T-helper 1 cell (primary cell): ENCODE data around the gene COQ8A.
"Not testable (repeated sequence)": the region's sequence is repeated elsewhere in the genome, so short reads cannot be mapped to it uniquely, and the experiment has no call there.

Experiments
- DNase-seq, 5 donors: peaks; one replicate each; pipeline ENCODE4 v3.0.0-alpha.2; 2012 to 2020

COQ8A gene

GRCh38 chr1:226929260-226930111 lies 10.6 kb upstream of the COQ8A start:
- DNase-seq, result not testable (repeated sequence)

GRCh38 chr1:226934483-226935237 lies 5.4 kb upstream of the COQ8A start:
- no peak for DNase-seq

DNA sequence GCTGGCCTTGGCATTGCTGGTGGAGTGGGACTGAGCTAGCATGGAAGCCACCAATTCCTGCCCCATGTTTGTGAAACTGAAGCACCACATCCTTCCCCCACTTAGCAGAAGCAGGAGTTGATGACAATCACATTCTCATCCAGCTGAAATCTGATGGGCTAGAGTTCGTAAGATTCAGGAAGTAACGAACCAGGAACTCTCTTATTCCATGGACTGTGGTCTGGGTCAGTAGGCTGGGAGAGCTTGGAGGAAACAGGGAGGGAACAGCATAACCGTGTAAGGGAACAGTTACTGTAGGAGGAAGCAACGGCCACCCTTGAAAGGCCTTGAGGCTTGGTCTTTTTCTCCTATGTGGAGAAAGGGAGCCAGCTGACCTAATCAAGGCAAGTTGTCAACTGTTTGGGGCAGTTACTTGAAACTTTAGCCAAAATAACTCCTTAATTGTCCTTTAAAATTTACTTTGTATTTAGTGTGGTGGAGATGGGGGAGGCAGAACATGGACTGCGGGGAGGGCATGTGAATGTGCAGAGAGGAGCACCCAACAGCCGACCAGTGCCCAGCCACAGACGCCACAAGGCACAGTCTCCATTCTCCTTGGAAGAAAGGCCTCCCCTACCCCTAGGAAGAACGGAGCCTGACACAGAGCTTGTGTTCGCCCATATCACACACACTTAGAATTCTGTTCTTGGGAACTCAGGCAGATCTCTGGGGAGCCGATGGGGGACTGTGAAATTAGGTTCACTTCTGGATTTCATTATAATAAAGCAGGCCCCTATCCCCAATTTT lies 2.0 kb upstream of the COQ8A start:
- no peak for DNase-seq

DNA sequence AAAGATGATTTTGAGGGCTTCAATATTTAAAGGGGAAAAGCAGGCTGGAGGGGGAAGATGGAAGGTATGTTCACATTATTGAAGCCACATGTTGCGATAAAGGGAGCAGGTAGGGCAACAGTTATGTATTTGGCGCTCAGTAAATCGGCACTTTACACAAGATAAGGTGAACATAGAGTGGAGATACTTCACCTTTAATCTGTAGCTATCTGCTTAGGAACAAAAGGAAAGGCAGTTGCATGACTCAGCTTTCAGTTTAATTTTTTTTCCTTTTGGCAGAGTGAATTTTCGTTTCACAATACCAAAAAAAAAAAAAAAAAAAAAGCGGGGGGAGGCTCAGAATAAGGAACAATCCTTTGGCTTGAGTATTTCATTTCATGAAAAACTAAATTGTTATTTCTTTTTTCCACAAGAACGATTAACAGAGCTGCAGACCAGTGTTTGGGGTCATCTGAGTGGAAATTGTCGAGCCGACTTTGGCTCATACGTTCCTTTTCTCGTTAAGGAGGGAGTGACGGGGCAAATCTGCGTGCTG lies 1.1 kb upstream of the COQ8A start:
- no peak for DNase-seq

DNA sequence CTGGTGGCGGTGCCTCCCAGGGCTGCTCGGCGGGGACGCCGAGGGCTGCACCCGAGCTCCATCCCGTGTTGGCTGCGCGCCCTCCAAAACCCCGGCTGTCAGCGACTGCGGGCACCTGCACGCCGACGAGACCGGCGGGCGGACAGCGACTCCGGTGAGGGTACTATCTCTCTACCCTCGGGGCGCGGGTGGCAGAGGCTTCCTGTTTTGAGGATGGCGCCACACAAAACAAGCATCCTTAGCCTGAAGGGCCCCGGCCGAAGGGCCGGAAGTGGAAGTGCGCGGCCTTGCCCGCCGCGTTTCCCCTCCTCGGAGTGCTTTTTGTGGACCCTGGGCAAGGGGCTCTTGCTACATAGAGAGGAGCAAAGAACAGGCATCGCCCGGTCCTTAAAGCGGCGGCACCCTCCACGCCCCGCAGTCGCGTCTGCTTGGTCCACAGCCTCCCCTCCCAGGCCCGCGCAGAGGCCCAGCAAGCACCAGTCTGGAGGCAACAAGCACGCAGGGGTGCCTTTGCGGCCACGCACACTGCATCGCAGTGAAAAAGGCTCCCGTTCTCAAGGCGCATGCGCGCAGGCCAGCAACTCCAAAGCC lies 561 bp upstream of the COQ8A start:
- peak in 4 of 5 donors; percentile 43 to 66 (median 61) for DNase-seq

DNA sequence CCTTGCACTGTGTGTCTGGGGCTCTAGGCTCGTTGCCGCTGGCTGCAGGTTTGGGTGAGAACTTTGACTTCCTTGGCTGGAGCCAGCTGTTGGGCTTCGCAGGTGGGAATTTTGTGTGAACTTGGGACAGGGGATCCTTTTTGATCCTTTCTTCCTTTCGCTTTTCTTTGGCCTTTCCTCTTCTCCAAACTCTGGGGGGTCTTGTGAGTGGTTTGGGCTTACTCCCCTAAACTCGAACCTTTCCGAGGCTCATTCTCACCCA lies 643 bp downstream of the COQ8A start:
- DNase-seq, result no peak

DNA sequence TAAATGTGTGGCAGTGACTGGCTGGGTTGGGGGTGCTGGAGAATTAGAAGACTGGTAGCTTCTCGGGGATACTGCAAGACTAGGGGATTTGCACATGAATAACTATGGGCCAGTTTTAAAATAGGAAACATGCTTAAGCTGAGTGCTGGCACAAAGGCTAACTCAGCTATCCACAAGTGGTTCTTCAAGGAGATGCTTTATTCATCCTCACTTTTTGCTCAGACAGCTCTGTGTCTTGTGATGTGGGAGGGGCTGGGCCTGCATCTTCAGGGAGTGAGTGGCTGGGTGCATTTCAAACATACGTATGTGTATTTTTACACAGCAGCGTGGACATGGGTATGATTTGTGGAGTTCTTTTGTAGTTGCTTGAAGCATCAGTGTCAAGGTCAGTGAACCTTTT lies 2.3 kb downstream of the COQ8A start:
- DNase-seq, result no peak

DNA sequence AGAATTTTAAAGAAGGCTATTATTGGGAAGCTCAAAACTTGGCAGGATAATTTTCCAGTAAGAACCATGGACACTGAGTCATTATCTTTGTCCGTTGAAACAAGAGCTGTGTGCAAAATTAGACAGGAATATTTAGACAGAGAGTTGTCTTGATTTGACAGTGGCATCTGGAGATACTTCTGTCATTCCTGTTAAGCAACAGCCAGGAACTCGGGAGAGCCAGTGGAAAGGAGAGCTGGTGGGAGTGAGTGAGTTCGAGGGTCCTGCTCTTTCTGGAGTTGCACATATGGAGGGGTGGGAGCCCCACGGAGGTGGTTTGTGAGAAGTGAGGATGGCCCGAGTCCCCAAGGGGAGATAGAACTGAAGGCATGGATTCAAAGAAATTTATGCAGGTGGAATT lies 3.1 kb downstream of the COQ8A start:
- DNase-seq, result no peak

DNA sequence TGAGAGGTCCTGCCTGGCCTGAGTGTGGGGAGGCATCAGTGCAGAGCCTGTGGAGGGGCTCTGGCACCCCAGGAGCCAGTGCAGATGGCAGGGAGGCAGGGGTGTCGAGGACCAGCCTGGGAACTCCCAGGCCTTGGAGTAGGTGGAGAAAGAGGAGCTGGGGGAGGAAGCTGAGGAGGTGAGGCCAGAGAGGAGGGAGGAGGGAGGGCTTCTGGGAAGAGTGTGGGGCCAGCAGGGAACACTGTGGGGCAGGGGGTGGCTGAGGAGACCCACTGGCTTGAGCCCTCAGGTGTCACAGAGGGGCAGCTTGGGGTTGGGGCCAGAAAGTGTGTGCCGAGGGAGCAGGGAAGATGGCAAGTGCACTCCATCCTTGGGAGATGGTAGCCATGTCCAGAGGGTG lies 3.8 kb downstream of the COQ8A start:
- DNase-seq, result no peak

DNA sequence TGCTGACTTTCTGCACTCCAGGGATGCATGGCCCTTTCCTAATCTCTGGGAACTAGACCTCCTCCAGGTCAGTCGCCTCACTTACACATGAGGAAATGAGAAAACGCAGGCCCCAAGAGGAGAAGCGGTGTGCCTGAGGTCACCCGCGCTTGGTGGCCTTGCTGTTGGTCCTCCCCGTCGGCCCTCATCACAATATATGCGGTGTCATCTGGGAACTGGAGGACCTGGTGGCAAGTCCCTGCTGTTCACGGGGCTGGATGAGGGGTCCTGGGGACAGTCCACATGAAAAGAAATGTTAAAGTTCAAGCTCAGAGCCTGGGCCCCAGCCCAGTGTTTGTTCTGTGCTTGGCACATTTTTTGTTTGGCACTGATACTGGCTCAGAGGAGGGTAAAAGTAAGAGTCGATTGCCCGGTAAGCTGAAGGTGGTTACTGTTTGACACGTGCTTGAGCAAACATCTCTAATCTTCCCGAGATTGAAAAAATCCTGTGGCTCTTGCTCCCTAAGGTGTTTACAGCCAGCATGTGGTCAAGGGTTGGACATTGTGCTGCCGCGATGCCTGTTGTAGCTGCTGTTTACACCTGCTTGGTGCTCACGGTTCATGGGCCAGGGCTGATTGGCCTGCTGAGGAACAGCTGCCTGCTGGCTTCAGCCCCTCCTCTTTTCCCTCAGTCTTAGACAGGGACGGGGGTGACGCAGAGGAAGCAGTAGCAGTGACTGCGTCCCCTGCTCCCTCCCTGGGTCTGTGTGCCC lies 5.2 kb downstream of the COQ8A start:
- DNase-seq, result no peak

DNA sequence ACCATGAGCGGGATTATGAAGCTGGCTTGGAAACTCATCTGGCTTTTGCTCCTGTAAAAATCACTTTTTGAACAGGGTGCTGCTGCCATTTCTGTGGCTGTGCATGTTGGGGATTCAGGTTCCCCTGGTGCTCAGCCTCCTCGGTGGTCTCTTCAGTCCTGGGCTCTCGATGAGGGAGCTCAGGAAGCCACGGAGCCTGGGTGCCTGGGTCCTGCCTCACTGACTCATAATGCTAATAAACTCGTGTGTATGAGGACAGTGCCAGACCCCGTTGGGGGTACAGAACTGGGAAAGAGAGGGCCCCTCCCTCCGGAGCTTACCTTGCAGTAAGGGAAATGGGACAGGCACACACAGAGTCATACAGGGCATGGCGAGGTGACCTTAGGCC lies 5.8 kb downstream of the COQ8A start:
- no peak for DNase-seq

DNA sequence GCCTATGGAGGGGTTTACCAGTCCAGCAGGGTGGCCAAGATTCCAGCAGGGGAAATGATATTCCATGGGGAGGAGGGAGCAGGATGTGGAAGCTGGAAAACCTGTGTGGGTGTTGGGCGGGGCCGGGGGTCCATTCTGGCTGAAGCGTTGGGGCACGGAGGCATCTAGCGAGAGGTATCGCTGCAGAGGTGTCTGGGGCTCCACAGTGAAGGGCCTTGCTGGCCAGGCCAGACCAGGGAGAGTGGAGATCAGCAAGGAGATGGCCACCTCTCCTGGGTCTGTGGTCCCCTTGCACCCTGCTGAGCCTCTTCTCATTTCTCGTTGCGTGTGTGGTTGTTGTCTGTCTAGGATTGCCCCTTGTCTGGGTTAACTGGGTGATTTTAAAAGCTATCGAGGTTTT lies 6.2 kb downstream of the COQ8A start:
- no peak for DNase-seq

- DNase-seq, result no peak
Measured at GRCh38 chr1:226946841-226947240, 6.7 kb downstream of the COQ8A start.

- no peak for DNase-seq
Measured at GRCh38 chr1:226948051-226948450, 8.0 kb downstream of the COQ8A start.

DNA sequence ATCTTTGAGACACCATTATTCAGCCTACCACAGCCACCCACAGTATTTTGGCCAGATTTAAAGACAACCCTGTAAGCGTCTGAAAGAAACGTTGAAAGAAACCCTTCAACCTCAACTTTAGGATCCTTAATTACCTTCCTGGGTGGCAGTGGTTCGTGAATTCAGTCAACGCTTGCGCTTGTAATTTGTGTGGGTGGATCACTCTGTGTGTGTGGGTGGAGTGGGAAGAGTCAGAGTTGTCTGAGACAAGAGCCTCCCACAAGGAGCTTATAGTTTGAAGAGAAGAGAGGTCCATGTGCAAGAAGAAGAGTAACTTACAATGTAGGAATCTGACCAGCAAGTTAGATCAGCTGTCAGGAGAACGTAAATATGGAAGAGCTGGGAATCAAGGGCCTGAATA lies 8.4 kb downstream of the COQ8A start:
- no peak for DNase-seq

DNA sequence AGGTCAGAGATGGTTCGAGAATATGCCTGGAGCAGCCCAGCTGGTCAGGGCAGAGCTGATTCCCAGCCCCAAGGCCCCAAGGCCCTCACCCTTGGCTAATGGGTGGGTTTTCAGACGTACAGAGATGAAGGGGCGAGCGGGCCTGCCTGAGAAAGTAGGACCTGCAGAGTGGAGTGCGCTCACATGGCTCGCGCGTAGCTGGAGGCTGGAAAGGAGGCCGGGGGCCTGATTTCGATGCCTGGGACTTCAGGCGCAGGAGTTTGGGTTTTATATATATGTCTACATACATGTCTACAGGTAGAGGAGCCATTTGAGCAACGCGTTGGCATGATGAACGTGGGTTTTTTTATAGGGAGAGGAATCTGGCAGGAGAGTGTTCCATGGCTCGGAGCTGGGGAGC lies 8.9 kb downstream of the COQ8A start:
- DNase-seq, result no peak

GRCh38 chr1:226949401-226949800 lies 9.3 kb downstream of the COQ8A start:
- no peak for DNase-seq

- no peak for DNase-seq
Measured at GRCh38 chr1:226950316-226950715, 10.2 kb downstream of the COQ8A start.

- DNase-seq, result no peak
Measured at GRCh38 chr1:226950871-226951270, 10.8 kb downstream of the COQ8A start.

- DNase-seq, result no peak
Measured at GRCh38 chr1:226951286-226952117, 11.4 kb downstream of the COQ8A start.

DNA sequence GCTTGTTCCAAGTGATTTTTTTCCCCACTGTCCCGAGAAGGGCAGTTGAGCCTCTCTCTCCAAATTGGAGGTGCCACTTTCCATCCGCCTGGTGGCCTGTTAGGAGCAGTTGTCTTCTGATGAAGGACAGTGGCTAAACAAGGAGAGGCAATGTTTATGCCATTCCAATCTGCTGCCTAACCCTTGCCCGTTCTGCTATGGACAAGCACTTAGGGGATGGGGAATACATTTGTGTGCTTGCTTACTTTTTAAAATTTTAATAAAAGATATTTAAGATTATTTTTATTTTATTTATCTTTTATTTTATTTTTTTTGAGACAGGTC lies 12.0 kb downstream of the COQ8A start:
- DNase-seq, result no peak
